Common myeloid progenitor, CD34-positive (primary cell): Measurements from ENCODE around the gene MYZAP.

Experiments used
- CTCF ChIA-PET: fragments of 350-600 bp; sonication (Branson Sonifier 250); formaldehyde crosslinking; loops from one replicate; lab custom pipeline; 2021; ENCODE audit warnings: antibody characterized with exemption; lab: Charles Lee
- POLR2A ChIA-PET: fragments of 350-600 bp; sonication (Branson Sonifier 250); formaldehyde crosslinking; loops from one replicate; lab custom pipeline; 2021; ENCODE audit warnings: antibody characterized with exemption; lab: Charles Lee
- DNase-seq, 3 donors: peaks; one replicate each; pipeline versions ENCODE4 v3.0.0 to v3.0.0-alpha.2; 2013
- H3K27ac ChIP-seq, 2 experiments: 1 replicate in 1 of 2; 2 replicates in 1 of 2; pipeline ENCODE4 v1.7.0; 2013; ENCODE audit warnings: inconsistent platforms in 2 of 2, low read length in 2 of 2, mild to moderate bottlenecking in 2 of 2, low read depth in 1 of 2, moderate library complexity in 1 of 2; ENCODE audit not compliant: severe bottlenecking in 2 of 2, insufficient read depth in 1 of 2, poor library complexity in 1 of 2
- H3K27me3 ChIP-seq, 5 experiments: replicated peaks in 2 of 5; 1 replicate in 3 of 5; 2 replicates in 2 of 5; pipeline versions ENCODE4 v1.6.1 to v1.7.0; 2013; ENCODE audit warnings: low read length in 4 of 5, mild to moderate bottlenecking in 2 of 5, moderate library complexity in 2 of 5, inconsistent platforms in 1 of 5; ENCODE audit not compliant: insufficient read depth in 5 of 5, control insufficient read depth in 4 of 5
- H3K36me3 ChIP-seq, 4 experiments: 1 replicate in 2 of 4; 2 replicates in 2 of 4; pipeline versions ENCODE4 v1.6.1 to v1.7.0; 2013; ENCODE audit warnings: low read length in 3 of 4, control low read depth in 1 of 4, mild to moderate bottlenecking in 1 of 4; ENCODE audit not compliant: control insufficient read depth in 4 of 4, insufficient read depth in 4 of 4
- H3K4me1 ChIP-seq, 4 experiments: 1 replicate in 3 of 4; 2 replicates in 1 of 4; pipeline versions ENCODE4 v1.6.1 to v1.7.1; 2013; ENCODE audit warnings: low read length in 3 of 4, mild to moderate bottlenecking in 3 of 4, control low read depth in 1 of 4, inconsistent platforms in 1 of 4, moderate library complexity in 1 of 4; ENCODE audit not compliant: control insufficient read depth in 4 of 4, insufficient read depth in 4 of 4; ENCODE audit errors: control extremely low read depth in 1 of 4
- H3K4me3 ChIP-seq, 7 experiments: 1 replicate in 4 of 7; 2 replicates in 3 of 7; pipeline versions ENCODE4 v1.5.1 to v1.7.0; 2013; ENCODE audit warnings: mild to moderate bottlenecking in 7 of 7, low read length in 6 of 7, moderate library complexity in 6 of 7, inconsistent platforms in 2 of 7, low read depth in 2 of 7, control low read depth in 1 of 7; ENCODE audit not compliant: insufficient read depth in 4 of 7, control insufficient read depth in 1 of 7; ENCODE audit errors: extremely low read depth in 1 of 7
- H3K9me3 ChIP-seq, 5 experiments: 1 replicate in 4 of 5; 2 replicates in 1 of 5; pipeline versions ENCODE4 v1.6.1 to v1.7.1; 2013; ENCODE audit warnings: low read length in 4 of 5, mild to moderate bottlenecking in 2 of 5, inconsistent platforms in 1 of 5, low read depth in 1 of 5, moderate library complexity in 1 of 5; ENCODE audit not compliant: control insufficient read depth in 4 of 5, insufficient read depth in 2 of 5; ENCODE audit errors: control extremely low read depth in 1 of 5
- WGBS: methylation state at CpG from one replicate; pipeline ENCODE4 v1.1.5; 2013; ENCODE audit not compliant: insufficient coverage; 5-methylcytosine and 5-hydroxymethylcytosine counted together

The MYZAP gene

DNA sequence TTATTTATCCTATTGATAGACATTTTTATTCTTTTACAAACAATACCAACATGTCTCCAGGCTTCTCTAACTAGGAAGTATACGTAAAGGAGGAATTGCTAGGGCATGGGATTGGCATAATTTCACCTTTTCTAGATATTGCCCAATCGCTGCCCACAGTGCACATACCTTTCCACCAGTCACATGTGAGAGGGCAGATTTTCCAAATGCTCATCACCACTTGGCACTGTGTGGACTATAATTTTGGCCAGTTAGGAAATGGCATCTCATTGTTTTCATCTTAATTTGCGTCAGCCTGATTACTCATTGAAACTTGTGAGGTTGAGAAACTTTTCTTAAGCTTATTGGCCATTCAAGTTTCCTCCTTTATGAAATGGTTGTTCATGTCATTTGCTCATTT, 57.4 kb downstream of the MYZAP start:
- ChIA-PET CTCF (no interaction called here), POLR2A (no interaction called here)
- H3K27ac ChIP-seq, result no peak overlapping the region
- H3K9me3 ChIP-seq, result no peaks in the 10 kb centered on the region
- no peak for DNase-seq
- no peaks in the 10 kb centered on the region for H3K4me1 ChIP-seq
- no peaks in the 10 kb centered on the region for H3K36me3 ChIP-seq
- no peak overlapping the region for H3K4me3 ChIP-seq
- 100% methylated on average over 1 of the region's 3 CpGs for WGBS
- peaks cover 0 to 2% (median 0%) of the 10 kb centered on the region in 5 experiments for H3K27me3 ChIP-seq

DNA sequence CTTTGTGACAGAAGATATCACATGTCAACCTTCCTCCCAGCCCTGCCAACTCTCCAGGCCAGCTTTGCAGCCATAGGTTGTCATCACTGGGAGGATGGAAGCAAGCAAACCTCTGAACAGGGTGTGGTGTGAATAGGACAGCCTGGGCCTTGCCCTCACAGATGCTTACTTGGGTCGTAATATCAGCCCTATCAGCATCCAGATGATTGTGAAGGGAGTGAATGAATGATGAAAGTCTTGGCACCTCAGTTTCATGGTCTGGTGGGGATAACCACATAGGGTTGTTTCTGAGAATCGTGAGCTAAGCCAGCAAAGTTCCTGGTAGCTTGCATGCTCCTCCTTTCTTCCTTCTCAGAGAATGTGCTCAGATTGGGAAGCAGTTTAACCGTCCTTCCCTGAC, 59.7 kb downstream of the MYZAP start:
- H3K27me3 ChIP-seq, result peaks cover 0 to under 1% (median 0%) of the 10 kb centered on the region in 5 experiments
- 100% methylated on average over 2 of the region's 3 CpGs for WGBS
- ChIA-PET CTCF (interaction anchor here (1.5 kb wide), 1 partner anchor 9 kb away, joined by 6 read pairs; no protein-coding TSS in a partner anchor), POLR2A (no interaction called here)
- H3K36me3 ChIP-seq, result no peaks in the 10 kb centered on the region
- no peak for DNase-seq
- H3K27ac ChIP-seq, result no peak overlapping the region
- H3K4me3 ChIP-seq, result no peak overlapping the region
- no peaks in the 10 kb centered on the region for H3K4me1 ChIP-seq
- H3K9me3 ChIP-seq, result no peaks in the 10 kb centered on the region

GRCh38 chr15:57652481-57652880, 60.8 kb downstream of the MYZAP start:
- no peak overlapping the region for H3K27ac ChIP-seq
- no peak overlapping the region for H3K4me3 ChIP-seq
- no peak for DNase-seq
- ChIA-PET POLR2A (no interaction called here), CTCF (interaction anchor here (0.8 kb wide), 1 partner anchor 9 kb away, joined by 3 read pairs; no protein-coding TSS in a partner anchor)
- no peaks in the 10 kb centered on the region for H3K27me3 ChIP-seq
- H3K4me1 ChIP-seq, result no peaks in the 10 kb centered on the region
- no peaks in the 10 kb centered on the region for H3K9me3 ChIP-seq
- WGBS, result 100% methylated on average over 2 of the region's 4 CpGs
- H3K36me3 ChIP-seq, result no peaks in the 10 kb centered on the region

- Histone ChIP-seq H3K4me1 (no peaks in the 10 kb centered on the region), H3K27me3 (no peaks in the 10 kb centered on the region), H3K9me3 (no peaks in the 10 kb centered on the region), H3K27ac (no peak overlapping the region), H3K36me3 (no peaks in the 10 kb centered on the region), H3K4me3 (no peak overlapping the region)
- ChIA-PET CTCF (interaction anchor here (1.5 kb wide), 1 partner anchor 14 kb away, joined by 3 read pairs; no protein-coding TSS in a partner anchor), POLR2A (no interaction called here)
- 85% methylated on average over 3 of the region's 6 CpGs for WGBS
- DNase-seq, result no peak
These were observed 62.6 kb downstream of the MYZAP start for GRCh38 chr15:57654153-57654852.

- Histone ChIP-seq H3K4me1 (no peaks in the 10 kb centered on the region), H3K36me3 (no peaks in the 10 kb centered on the region), H3K27me3 (no peaks in the 10 kb centered on the region), H3K27ac (no peak overlapping the region), H3K9me3 (no peaks in the 10 kb centered on the region), H3K4me3 (no peak overlapping the region)
- DNase-seq, result no peak
- ChIA-PET CTCF (interaction anchor here (1.6 to 1.8 kb wide), 2 partner anchors 53 to 95 kb away, joined by 3 to 4 read pairs; no protein-coding TSS in a partner anchor), POLR2A (no interaction called here)
- WGBS, result 80% methylated on average over 5 of the region's 6 CpGs
These were observed 63.3 kb downstream of the MYZAP start for GRCh38 chr15:57655053-57655452.

DNA sequence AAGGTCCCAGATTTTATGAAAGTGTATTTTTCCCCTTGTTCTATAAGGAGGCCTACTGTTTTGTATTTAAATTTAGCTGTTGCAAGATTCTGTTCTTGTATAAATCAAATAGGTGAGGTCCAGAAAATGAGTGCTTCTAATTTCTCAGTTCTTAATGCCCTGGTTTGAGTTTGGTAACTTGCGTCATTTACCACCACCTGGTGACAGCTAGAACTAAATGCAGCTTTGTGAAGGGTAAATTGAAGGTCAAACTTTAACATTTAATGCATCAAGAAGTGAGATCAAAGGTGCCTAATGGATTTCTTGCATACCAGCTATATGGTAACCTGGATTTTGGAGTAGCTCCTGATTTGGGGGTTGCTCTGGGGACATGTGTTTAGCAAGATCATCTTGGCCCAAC, 64.1 kb downstream of the MYZAP start:
- Histone ChIP-seq H3K9me3 (no peaks in the 10 kb centered on the region), H3K4me1 (no peaks in the 10 kb centered on the region), H3K27ac (no peak overlapping the region), H3K36me3 (no peaks in the 10 kb centered on the region), H3K27me3 (no peaks in the 10 kb centered on the region), H3K4me3 (no peak overlapping the region)
- WGBS, result no CpG with 5 or more reads among the region's 1 CpG
- ChIA-PET CTCF (interaction anchor here (0.9 to 1.8 kb wide), 4 partner anchors 14 to 96 kb away, joined by 3 to 4 read pairs (median 3); no protein-coding TSS in a partner anchor), POLR2A (no interaction called here)
- no peak for DNase-seq

GRCh38 chr15:57656434-57656833, 64.7 kb downstream of the MYZAP start:
- ChIA-PET POLR2A (no interaction called here), CTCF (interaction anchor here (0.9 to 1.8 kb wide), 5 partner anchors 15 to 404 kb away, joined by 3 to 4 read pairs (median 3); no protein-coding TSS in a partner anchor)
- 100% methylated on average over 3 of the region's 3 CpGs for WGBS
- no peak for DNase-seq
- Histone ChIP-seq H3K4me1 (no peaks in the 10 kb centered on the region), H3K36me3 (no peaks in the 10 kb centered on the region), H3K27ac (no peak overlapping the region), H3K4me3 (no peak overlapping the region), H3K9me3 (no peaks in the 10 kb centered on the region), H3K27me3 (no peaks in the 10 kb centered on the region)
